C4-2B (cell line): ENCODE results near the gene SLIT3.

Experiments
- CTCF ChIP-seq: fragments of 450-650 bp; conservative IDR thresholded peaks from 2 replicates; pipeline ENCODE4 v1.5.1; 2017; ENCODE audit warnings: mild to moderate bottlenecking
- ZFX ChIP-seq: fragments of 450-650 bp; IDR thresholded peaks from 2 replicates; pipeline ENCODE4 v1.6.1; 2017

- TF ChIP-seq ZFX (no peak), CTCF (no peak)
Observed at GRCh38 chr5:168950241-168950951, 350.5 kb downstream of the SLIT3 start.
